ENCODE results near the gene SEC24B.

GRCh38 chr4:109406337-109406931, 27.2 kb upstream of the SEC24B start:
- no peak for TF ChIP-seq POLR2A (IDR thresholded peaks at IDR 0.05)
- TF ChIP-seq POLR2AphosphoS5 (IDR thresholded peaks at IDR 0.05) = no peak
